Adrenal gland (tissue), 5 donors: ENCODE results near the gene EDARADD.

Experiments used
- POLR2A ChIP-seq, 2 donors: fragments of 450-650 bp; IDR thresholded peaks; one replicate each; pipeline ENCODE4 v1.6.1; 2017; ENCODE audit warnings: antibody characterized with exemption in 2 of 2, mild to moderate bottlenecking in 2 of 2, moderate library complexity in 1 of 2
- TF ChIP-seq, protein P1 (sequence below), 6 experiments: fragments of 450-650 bp in 4 of 6; fragments of 200-600 bp in 2 of 6; sonication (generic) in 1 of 6; IDR thresholded peaks; 1 replicate in 5 of 6; 2 replicates in 1 of 6; pipeline versions ENCODE4 v1.5.1 to v1.8.0; 2016 to 2021; ENCODE audit warnings: antibody characterized with exemption in 6 of 6, mild to moderate bottlenecking in 2 of 6, moderate library complexity in 1 of 6
- donor health status: DM: no; HTN: no; CAD: no.

- TF ChIP-seq, protein P1, sequence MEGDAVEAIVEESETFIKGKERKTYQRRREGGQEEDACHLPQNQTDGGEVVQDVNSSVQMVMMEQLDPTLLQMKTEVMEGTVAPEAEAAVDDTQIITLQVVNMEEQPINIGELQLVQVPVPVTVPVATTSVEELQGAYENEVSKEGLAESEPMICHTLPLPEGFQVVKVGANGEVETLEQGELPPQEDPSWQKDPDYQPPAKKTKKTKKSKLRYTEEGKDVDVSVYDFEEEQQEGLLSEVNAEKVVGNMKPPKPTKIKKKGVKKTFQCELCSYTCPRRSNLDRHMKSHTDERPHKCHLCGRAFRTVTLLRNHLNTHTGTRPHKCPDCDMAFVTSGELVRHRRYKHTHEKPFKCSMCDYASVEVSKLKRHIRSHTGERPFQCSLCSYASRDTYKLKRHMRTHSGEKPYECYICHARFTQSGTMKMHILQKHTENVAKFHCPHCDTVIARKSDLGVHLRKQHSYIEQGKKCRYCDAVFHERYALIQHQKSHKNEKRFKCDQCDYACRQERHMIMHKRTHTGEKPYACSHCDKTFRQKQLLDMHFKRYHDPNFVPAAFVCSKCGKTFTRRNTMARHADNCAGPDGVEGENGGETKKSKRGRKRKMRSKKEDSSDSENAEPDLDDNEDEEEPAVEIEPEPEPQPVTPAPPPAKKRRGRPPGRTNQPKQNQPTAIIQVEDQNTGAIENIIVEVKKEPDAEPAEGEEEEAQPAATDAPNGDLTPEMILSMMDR (IDR thresholded peaks at IDR 0.05): no peak
- TF ChIP-seq POLR2A (IDR thresholded peaks at IDR 0.05): no peak
These were observed 79.0 kb downstream of the EDARADD start for GRCh38 chr1:236472850-236473788.
